Neutrophil (primary cell): ENCODE data around the gene GAB3.

Experiments
- H3K27ac ChIP-seq: fragments of 200-600 bp; sonication (generic); 2 replicates; pipeline ENCODE4 v1.5.1; 2016; ENCODE audit warnings: mild to moderate bottlenecking, moderate library complexity
- H3K27me3 ChIP-seq: fragments of 200-600 bp; sonication (generic); 2 replicates; pipeline ENCODE4 v1.6.0; 2016; ENCODE audit warnings: mild to moderate bottlenecking
- H3K36me3 ChIP-seq: fragments of 200-600 bp; sonication (generic); 2 replicates; pipeline ENCODE4 v1.5.1; 2017
- H3K4me1 ChIP-seq, 2 experiments: fragments of 200-600 bp in 1 of 2; sonication (generic) in 1 of 2; 1 replicate in 1 of 2; 2 replicates in 1 of 2; pipeline versions ENCODE4 v1.5.1 to v1.6.1; 2013 to 2016; ENCODE audit warnings: low read depth in 1 of 2, low read length in 1 of 2, mild to moderate bottlenecking in 1 of 2, moderate library complexity in 1 of 2; ENCODE audit not compliant: control insufficient read depth in 1 of 2, insufficient read depth in 1 of 2
- H3K4me3 ChIP-seq, 2 experiments: fragments of 200-600 bp in 1 of 2; sonication (generic) in 1 of 2; 1 replicate in 1 of 2; 2 replicates in 1 of 2; pipeline ENCODE4 v1.5.1; 2013 to 2016; ENCODE audit warnings: low read depth in 1 of 2, low read length in 1 of 2, mild to moderate bottlenecking in 1 of 2, moderate library complexity in 1 of 2
- H3K9me3 ChIP-seq: fragments of 200-600 bp; sonication (generic); 2 replicates; pipeline ENCODE4 v1.5.1; 2016
- CTCF ChIP-seq: fragments of 200-600 bp; sonication (generic); IDR thresholded peaks from 2 replicates; pipeline ENCODE4 v1.5.1; 2016; ENCODE audit warnings: antibody characterized with exemption

GAB3 gene

GRCh38 chrX:154712781-154713740 is 37.8 kb downstream of the GAB3 start:
- H3K36me3 ChIP-seq, result peaks cover 20% of the 10 kb centered on the region
- no peak overlapping the region for H3K4me3 ChIP-seq
- H3K27ac ChIP-seq, result no peak overlapping the region
- H3K27me3 ChIP-seq, result no peaks in the 10 kb centered on the region
- H3K9me3 ChIP-seq, result no peaks in the 10 kb centered on the region
- no peak for TF ChIP-seq CTCF
- peaks cover 30 to 31% of the 10 kb centered on the region in 2 experiments for H3K4me1 ChIP-seq

DNA sequence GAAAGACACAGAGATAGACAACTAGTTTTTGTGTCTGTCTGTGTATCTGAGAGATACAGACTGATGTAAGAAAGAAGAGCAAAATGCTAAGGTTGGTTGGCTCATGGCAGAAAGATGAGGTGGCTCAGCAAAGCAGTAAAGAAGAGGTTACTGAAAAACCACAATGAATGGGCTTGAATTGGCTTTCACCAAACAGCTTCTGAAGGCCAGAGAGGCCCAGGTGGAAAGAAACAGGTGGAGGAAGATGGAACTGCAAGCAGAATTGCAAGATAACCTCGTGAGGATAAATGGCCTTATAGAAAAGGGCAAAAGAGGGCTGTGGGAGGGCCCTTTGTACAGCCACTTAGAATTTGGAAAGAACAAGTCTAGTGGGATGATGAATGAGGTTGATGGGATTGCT is 39.6 kb downstream of the GAB3 start:
- no peaks in the 10 kb centered on the region for H3K9me3 ChIP-seq

DNA sequence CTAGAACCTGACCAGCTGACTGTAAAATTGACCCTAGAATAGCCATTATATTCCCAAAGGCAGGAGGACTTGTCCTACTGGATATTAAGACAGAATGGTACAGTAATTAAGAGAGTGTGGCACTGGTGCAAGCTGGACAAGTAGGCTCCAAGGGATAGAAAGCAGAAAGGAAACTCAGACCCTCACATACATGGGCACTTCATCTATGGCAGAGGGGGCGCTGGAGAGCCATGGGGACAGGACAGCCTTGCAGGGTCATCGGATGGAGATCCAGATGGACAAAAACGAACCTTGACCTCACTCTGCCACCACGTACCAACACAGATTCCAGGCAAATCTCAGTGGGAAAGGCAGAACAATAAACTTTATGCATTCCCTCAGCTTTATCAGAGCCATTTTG is 40.6 kb downstream of the GAB3 start:
- TF ChIP-seq CTCF, result no peak

More for the DNA sequence above, 39.6 kb downstream of the GAB3 start:
- H3K4me3 ChIP-seq, result no peak overlapping the region
- no peaks in the 10 kb centered on the region for H3K27me3 ChIP-seq
- peaks cover 20% of the 10 kb centered on the region for H3K36me3 ChIP-seq
- no peak overlapping the region for H3K27ac ChIP-seq
- H3K4me1 ChIP-seq, result peaks cover 13 to 14% of the 10 kb centered on the region in 2 experiments
- no peak for TF ChIP-seq CTCF

DNA sequence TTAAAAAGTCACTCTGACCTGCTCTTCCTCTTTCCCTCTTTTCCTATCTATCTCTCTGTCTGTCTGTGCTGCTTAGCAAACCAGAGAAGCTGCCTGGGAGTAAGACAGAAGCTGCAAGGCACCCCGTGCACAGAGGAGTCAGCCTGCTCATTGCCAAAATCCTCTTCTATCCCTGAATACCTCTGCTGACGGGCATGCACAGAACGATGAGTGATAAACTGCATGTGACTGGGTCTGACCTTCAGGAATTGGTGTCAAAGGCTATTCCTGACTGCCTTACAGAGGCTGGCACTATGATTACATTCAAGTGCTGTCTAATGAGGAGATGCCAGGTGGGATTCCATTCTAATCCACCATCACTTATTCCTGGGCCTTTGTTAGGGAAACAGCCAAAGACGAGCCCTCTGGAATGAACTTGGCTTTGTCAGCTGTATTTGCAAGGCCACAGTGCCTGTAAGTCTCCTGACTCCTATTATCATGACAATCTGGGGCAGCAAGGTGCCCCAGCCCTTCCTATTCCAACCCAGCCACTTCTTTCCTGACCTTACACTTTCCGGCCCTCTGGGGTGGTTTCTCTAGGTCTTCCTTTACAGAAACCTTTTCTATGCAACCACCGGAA is 52.1 kb downstream of the GAB3 start:
- Histone ChIP-seq H3K27ac (no peak overlapping the region), H3K4me3 (no peak overlapping the region), H3K4me1 (peaks cover 0 to 6% of the 10 kb centered on the region in 2 experiments), H3K36me3 (peaks cover 48% of the 10 kb centered on the region), H3K27me3 (no peaks in the 10 kb centered on the region), H3K9me3 (no peaks in the 10 kb centered on the region)
- TF ChIP-seq CTCF, result no peak

More for the DNA sequence above, 40.6 kb downstream of the GAB3 start:
- Histone ChIP-seq H3K27me3 (no peaks in the 10 kb centered on the region), H3K4me3 (no peak overlapping the region), H3K4me1 (peaks cover 4 to 6% of the 10 kb centered on the region in 2 experiments), H3K9me3 (no peaks in the 10 kb centered on the region), H3K27ac (no peak overlapping the region), H3K36me3 (peaks cover 20% of the 10 kb centered on the region)

GRCh38 chrX:154696676-154697045 is 54.2 kb downstream of the GAB3 start:
- Histone ChIP-seq H3K4me3 (no peak overlapping the region), H3K27ac (no peak overlapping the region), H3K9me3 (no peaks in the 10 kb centered on the region), H3K27me3 (no peaks in the 10 kb centered on the region), H3K4me1 (peaks cover 0 to 6% of the 10 kb centered on the region in 2 experiments), H3K36me3 (peaks cover 48% of the 10 kb centered on the region)
- TF ChIP-seq CTCF, result no peak
